BE2C (cell line): Measurements from ENCODE around the gene RBM20.

Experiments
- DNase-seq: peaks from one replicate; pipeline ENCODE4 v3.0.0-alpha.2; 2020
- H3K27me3 ChIP-seq: fragments of 250-450 bp; sonication (Bioruptor Pico); 2 replicates; pipeline ENCODE4 v1.5.1; 2020; ENCODE audit warnings: mild to moderate bottlenecking
- H3K36me3 ChIP-seq: fragments of 250-450 bp; sonication (Bioruptor Pico); 2 replicates; pipeline ENCODE4 v1.5.1; 2020; ENCODE audit warnings: mild to moderate bottlenecking
- H3K4me1 ChIP-seq: fragments of 250-450 bp; sonication (Bioruptor Pico); 2 replicates; pipeline ENCODE4 v1.5.1; 2020
- H3K4me3 ChIP-seq: 2 replicates; pipeline ENCODE4 v1.5.1; 2011; ENCODE audit warnings: low read depth, low read length
- H3K9me3 ChIP-seq: fragments of 250-450 bp; sonication (Bioruptor Pico); 2 replicates; pipeline ENCODE4 v1.5.1; 2020
- TF ChIP-seq, protein P1 (sequence below): IDR thresholded peaks from 2 replicates; pipeline ENCODE4 v1.5.1; 2012; ENCODE audit warnings: mild to moderate bottlenecking, low read depth, low read length

Gene RBM20

DNA sequence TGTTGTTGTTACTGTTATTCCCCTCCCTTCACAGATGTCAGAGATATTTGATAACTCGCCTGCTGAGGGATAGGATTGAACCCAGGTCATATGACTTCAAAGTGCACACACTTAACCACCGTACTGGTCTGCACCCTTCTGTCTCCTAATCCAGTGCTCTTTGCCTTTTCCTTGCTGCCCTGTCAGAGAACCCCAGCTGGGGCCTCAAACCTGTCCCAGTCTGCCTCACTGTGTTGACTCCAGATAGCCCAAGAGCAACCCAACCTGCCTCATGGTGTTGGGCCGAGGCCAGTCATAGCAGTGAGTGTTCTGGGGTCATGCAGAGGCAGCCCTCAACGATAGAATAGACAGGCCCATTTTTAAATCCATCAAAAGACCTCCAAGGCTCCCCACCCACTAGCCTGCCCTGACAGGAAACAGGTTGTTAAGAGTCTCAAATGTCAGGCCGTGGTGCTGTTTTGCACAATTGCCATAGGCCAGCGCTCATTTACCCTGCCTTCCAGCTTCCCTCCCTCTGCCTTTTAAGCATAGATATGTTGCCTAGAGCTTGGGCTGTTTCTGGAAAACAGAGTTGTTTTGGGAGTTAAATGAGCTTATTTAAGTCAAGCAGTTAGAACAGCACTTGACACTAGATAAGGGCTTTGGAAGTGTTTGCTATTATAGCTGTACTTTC lies 190.6 kb downstream of the RBM20 start:
- no peak for DNase-seq
- Histone ChIP-seq H3K4me1 (peaks cover 7% of the 10 kb centered on the region; the same call in 1 of the 2 replicates), H3K9me3 (no peaks in the 10 kb centered on the region), H3K4me3 (no peak overlapping the region), H3K27me3 (no peaks in the 10 kb centered on the region), H3K36me3 (peaks cover 41% of the 10 kb centered on the region)
- TF ChIP-seq, protein P1, sequence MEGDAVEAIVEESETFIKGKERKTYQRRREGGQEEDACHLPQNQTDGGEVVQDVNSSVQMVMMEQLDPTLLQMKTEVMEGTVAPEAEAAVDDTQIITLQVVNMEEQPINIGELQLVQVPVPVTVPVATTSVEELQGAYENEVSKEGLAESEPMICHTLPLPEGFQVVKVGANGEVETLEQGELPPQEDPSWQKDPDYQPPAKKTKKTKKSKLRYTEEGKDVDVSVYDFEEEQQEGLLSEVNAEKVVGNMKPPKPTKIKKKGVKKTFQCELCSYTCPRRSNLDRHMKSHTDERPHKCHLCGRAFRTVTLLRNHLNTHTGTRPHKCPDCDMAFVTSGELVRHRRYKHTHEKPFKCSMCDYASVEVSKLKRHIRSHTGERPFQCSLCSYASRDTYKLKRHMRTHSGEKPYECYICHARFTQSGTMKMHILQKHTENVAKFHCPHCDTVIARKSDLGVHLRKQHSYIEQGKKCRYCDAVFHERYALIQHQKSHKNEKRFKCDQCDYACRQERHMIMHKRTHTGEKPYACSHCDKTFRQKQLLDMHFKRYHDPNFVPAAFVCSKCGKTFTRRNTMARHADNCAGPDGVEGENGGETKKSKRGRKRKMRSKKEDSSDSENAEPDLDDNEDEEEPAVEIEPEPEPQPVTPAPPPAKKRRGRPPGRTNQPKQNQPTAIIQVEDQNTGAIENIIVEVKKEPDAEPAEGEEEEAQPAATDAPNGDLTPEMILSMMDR, result no peak

DNA sequence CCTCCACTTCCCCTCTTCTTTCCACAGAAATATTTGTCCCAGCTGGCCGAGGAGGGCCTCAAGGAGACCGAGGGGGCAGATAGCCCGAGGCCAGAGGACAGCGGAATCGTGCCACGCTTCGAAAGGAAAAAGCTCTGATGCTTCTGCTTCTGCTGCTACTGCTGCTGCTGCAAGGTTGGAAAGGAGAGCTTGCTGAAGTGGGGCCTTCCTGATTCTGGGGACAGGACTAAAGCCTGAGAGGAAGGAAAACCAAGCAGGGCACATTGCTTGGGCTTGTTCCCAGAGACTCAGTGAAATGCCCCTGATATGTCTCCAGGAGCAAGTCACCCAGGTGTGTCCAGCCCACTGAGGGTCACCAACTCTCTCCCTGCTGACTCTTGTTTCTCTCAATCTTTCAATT lies 191.7 kb downstream of the RBM20 start:
- Histone ChIP-seq H3K27me3 (no peaks in the 10 kb centered on the region), H3K9me3 (no peaks in the 10 kb centered on the region), H3K4me1 (peaks cover 7% of the 10 kb centered on the region; the same call in 1 of the 2 replicates), H3K36me3 (peaks cover 33% of the 10 kb centered on the region), H3K4me3 (no peak overlapping the region)
- DNase-seq, result no peak
- TF ChIP-seq, protein P1, result no peak

DNA sequence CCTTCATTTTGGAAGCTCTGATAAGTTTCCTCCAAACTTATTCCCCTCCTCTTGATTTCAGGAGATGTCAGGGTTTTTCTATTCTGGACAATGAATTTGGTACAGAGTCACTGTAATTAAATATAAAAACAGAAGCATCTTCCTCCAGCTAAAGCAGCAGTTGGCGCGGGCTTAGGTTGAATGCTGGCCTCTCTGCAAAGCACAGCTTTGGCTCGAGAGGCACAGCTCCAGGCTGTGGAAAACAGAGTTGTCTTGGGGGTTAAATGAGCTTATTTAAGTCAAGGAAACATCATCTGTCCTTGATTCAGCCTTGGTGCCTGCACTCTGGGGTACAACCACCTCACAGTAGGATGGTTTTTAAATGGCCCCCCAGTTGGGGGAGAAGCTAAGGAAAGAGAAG lies 192.6 kb downstream of the RBM20 start:
- TF ChIP-seq, protein P1, result no peak
- no peak for DNase-seq
- H3K4me3 ChIP-seq, result no peak overlapping the region
- H3K27me3 ChIP-seq, result no peaks in the 10 kb centered on the region
- H3K4me1 ChIP-seq, result peaks cover 7% of the 10 kb centered on the region; the same call in 1 of the 2 replicates
- peaks cover 26% of the 10 kb centered on the region for H3K36me3 ChIP-seq
- no peaks in the 10 kb centered on the region for H3K9me3 ChIP-seq

DNA sequence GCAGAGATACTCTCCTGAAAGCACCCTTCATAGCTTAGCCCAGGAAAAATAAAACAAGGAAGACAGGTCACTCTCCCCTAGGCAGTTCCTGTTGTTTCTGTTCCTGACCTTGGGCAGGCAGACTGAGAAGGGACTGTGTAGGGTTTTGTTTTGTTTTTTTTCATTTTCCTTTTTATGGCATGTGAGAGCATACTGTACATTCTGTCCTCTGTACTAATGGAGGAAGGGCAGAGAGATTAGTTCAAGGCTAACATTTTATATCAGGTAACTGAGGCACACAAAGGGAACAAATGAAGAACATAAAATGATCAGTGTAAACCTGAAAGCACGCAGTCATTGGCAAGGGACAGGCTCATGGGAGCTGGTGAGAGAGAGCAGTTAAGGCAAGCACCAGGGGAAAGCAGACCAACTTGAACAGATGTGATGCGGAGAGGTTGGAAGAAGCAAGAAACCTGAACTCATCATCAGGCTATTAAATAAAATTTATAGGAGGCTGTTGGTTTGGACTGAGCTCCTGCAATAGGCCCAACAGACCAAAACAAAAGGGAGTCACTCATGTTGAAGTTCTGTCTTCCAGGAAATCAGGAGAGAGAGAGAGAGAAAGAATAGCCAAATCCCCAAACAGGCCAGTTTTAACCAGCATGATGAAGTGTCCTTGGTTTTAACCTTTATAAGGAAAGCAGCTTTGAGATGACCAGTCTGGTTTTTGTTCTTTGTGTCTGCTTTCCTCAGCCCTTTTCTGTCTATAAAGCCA lies 193.5 kb downstream of the RBM20 start:
- TF ChIP-seq, protein P1, result no peak
- Histone ChIP-seq H3K36me3 (peaks cover 25% of the 10 kb centered on the region), H3K4me3 (no peak overlapping the region), H3K9me3 (no peaks in the 10 kb centered on the region), H3K27me3 (no peaks in the 10 kb centered on the region), H3K4me1 (peaks cover 7% of the 10 kb centered on the region; the same call in 1 of the 2 replicates)
- no peak for DNase-seq

DNA sequence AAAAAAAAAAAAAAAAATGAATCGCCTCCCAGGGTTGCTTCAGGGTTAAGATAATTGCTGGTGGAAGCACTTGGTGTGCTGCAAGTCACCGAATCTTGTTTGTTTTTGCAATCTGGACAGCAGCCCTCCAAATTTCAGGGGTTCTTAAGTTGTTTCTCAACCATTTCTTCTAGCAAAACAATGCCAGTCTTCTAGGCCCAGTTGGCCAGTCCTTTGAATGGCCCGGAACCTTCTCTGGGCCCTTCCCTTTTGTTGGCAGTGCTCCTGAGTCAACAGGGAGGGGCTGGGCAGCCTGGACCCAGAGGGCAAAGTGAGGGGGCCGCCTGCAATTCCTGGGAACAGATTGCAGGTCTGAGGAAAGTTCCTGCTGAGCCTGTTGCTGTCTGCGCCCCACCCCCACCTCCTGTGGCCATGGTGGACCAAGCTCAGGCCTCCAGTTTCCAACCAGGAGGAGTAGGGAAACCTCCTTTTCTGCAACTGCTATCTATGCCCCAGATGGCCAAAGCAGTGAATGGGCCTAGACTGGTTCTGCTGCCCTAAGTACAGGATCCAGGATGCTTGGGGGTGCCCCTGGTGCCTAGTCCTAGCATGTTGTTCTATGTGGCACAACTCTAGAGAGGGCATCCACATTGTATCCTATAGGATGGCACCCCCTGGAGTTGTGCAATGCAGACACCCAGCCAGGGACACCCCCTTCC lies 196.2 kb downstream of the RBM20 start:
- peaks cover 7% of the 10 kb centered on the region; the same call in 1 of the 2 replicates for H3K4me1 ChIP-seq
- TF ChIP-seq, protein P1, result no peak
- peaks cover 14% of the 10 kb centered on the region for H3K36me3 ChIP-seq
- no peaks in the 10 kb centered on the region for H3K27me3 ChIP-seq
- H3K4me3 ChIP-seq, result no peak overlapping the region
- no peaks in the 10 kb centered on the region for H3K9me3 ChIP-seq
- DNase-seq, result no peak
